Measurements from ENCODE around the gene PTGES2. TPM values are rescaled to one million over a fixed set of nuclear protein-coding genes. Genes with fewer than 3 reads are reported as not detected.

PTGES2 gene
- total and polyA plus RNA-seq, 2 of the 13 experiments (the other 11 are each of a cell fraction or from before 2014, with no cell fraction given), result 63.7 to 79.8 TPM

- peak; percentile 68; the same call in 1 of the 2 replicates for TF ChIP-seq EED (CRISPR knock-in tag; IDR thresholded peaks at IDR 0.05)
- no peak for TF ChIP-seq TP53 (CRISPR knock-in tag; conservative IDR thresholded peaks at IDR 0.05)
- no peak for TF ChIP-seq PHF5A (CRISPR knock-in tag; IDR thresholded peaks at IDR 0.05; ENCODE audit: low read depth, unreplicated experiment)
- peak; percentile 10; the same call in 1 of the 2 replicates for TF ChIP-seq REPIN1 (CRISPR knock-in tag; IDR thresholded peaks at IDR 0.05; ENCODE audit: borderline replicate concordance, low read depth)
- TF ChIP-seq MYNN (CRISPR knock-in tag; IDR thresholded peaks at IDR 0.05; ENCODE audit: low read depth), result 0 out of 2 replicates have a peak, but pooled peaks have one; percentile 12
- no peak for TF ChIP-seq ZNF318 (CRISPR knock-in tag; IDR thresholded peaks at IDR 0.05)
- TF ChIP-seq PRMT3 (CRISPR knock-in tag; IDR thresholded peaks at IDR 0.05; ENCODE audit: borderline replicate concordance, low read depth), result no peak
- TF ChIP-seq CENPX (CRISPR knock-in tag; IDR thresholded peaks at IDR 0.05), result no peak
- no peak for TF ChIP-seq ZFP90 (CRISPR knock-in tag; IDR thresholded peaks at IDR 0.05; ENCODE audit: borderline replicate concordance)
- TF ChIP-seq ARID5B (CRISPR knock-in tag; IDR thresholded peaks at IDR 0.05), result no peak
- peak; percentile 43; the same call in 1 of the 2 replicates for TF ChIP-seq ZNF598 (CRISPR knock-in tag; IDR thresholded peaks at IDR 0.05; ENCODE audit: borderline replicate concordance)
- TF ChIP-seq ZNF772 (CRISPR knock-in tag; IDR thresholded peaks at IDR 0.05), result 0 out of 2 replicates have a peak, but pooled peaks have one; percentile 46
- 0 out of 2 replicates have a peak, but pooled peaks have one; percentile 21 for TF ChIP-seq ELF4 (CRISPR knock-in tag; IDR thresholded peaks at IDR 0.05; ENCODE audit: borderline replicate concordance)
- 0 out of 2 replicates have a peak, but pooled peaks have one; percentile 38 for TF ChIP-seq ZNF589 (CRISPR knock-in tag; conservative IDR thresholded peaks at IDR 0.05)
- TF ChIP-seq TOE1 (CRISPR knock-in tag; IDR thresholded peaks at IDR 0.05), result no peak
- TF ChIP-seq NONO (IDR thresholded peaks at IDR 0.05), result no peak
- TF ChIP-seq NONO (CRISPR knock-in tag; conservative IDR thresholded peaks at IDR 0.05), result peak; percentile 46; the same call in 1 of the 2 replicates
- TF ChIP-seq ZNF205 (CRISPR knock-in tag; IDR thresholded peaks at IDR 0.05), result 0 out of 2 replicates have a peak, but pooled peaks have one; percentile 8
- no peak for TF ChIP-seq ZFP36L2 (CRISPR knock-in tag; IDR thresholded peaks at IDR 0.05)
- TF ChIP-seq ZNF232 (CRISPR knock-in tag; IDR thresholded peaks at IDR 0.05; ENCODE audit: borderline replicate concordance), result no peak
Measured at GRCh38 chr9:128159522-128159783, 31.9 kb upstream of the PTGES2 start (continued).
